A549 (cell line): ENCODE measurements around the gene MORN1. TPM values are rescaled to one million over a fixed set of nuclear protein-coding genes. Genes with fewer than 3 reads are reported as not detected.

Experiments
- ATAC-seq, 2 experiments: fragments of 200-7000 bp in 1 of 2; fragments of >200 bp in 1 of 2; cut with Nextera tagmentation in 1 of 2; cut with Tn5 transposase in 1 of 2; 3 replicates each; pipeline versions ENCODE4 v1.8.0 to v1.9.1; 2018 to 2020; ENCODE audit warnings: mild to moderate bottlenecking in 1 of 2, moderate library complexity in 1 of 2
- CTCF ChIA-PET: fragments of 300-600 bp; sonication (Branson Sonifier 250); formaldehyde crosslinking; extraction: SDS; loops from one replicate; lab custom pipeline; 2021; ENCODE audit warnings: antibody characterized with exemption, inconsistent platforms; lab: Yijun Ruan, JAX
- POLR2A ChIA-PET: fragments of 350-600 bp; formaldehyde crosslinking; extraction: SDS; loops from one replicate; lab custom pipeline; 2021; ENCODE audit warnings: antibody characterized with exemption, inconsistent platforms; lab: Yijun Ruan, JAX
- DNase-seq, 2 experiments: peaks; one replicate each; pipeline versions ENCODE4 v3.0.0 to v3.0.0-alpha.2; 2011 to 2016; ENCODE audit warnings: low read depth in 1 of 2, low spot score in 1 of 2
- FAIRE-seq: peaks from 2 replicates; lab custom pipeline; 2011; peaks lifted over from hg19 to GRCh38; lab: Jason Lieb, UNC
- H3K27ac ChIP-seq, 2 experiments: fragments of >200 bp; sonication (Bioruptor Twin); formaldehyde crosslinking; 3 replicates each; pipeline ENCODE4 v1.5.1; 2016 to 2017
- H3K4me1 ChIP-seq: fragments of >200 bp; sonication (Bioruptor Twin); formaldehyde crosslinking; 3 replicates; pipeline ENCODE4 v1.6.1; 2016
- H3K4me2 ChIP-seq: fragments of >200 bp; sonication (Bioruptor Twin); formaldehyde crosslinking; 3 replicates; pipeline ENCODE4 v1.6.1; 2016
- H3K4me3 ChIP-seq: fragments of >200 bp; sonication (Bioruptor Twin); formaldehyde crosslinking; 3 replicates; pipeline ENCODE4 v1.5.1; 2016
- H3K9me3 ChIP-seq: fragments of >200 bp; sonication (Bioruptor Twin); formaldehyde crosslinking; 3 replicates; pipeline ENCODE4 v1.6.1; 2016
- ATOH8 ChIP-seq: fragments of 250-450 bp; sonication (Bioruptor Pico); IDR thresholded peaks from 2 replicates; pipeline ENCODE4 v1.5.0; 2020; ENCODE audit warnings: low read depth, mild to moderate bottlenecking, moderate library complexity
- BHLHE40 ChIP-seq: IDR thresholded peaks from 2 replicates; pipeline ENCODE4 v1.6.1; 2012; ENCODE audit warnings: low read depth, low read length, inconsistent platforms
- CBX2 ChIP-seq: fragments of 200-600 bp; sonication (generic); IDR thresholded peaks from 2 replicates; pipeline ENCODE4 v1.6.1; 2016; ENCODE audit warnings: low read depth, mild to moderate bottlenecking, borderline replicate concordance
- CEBPB ChIP-seq, 2 experiments: fragments of >200 bp in 1 of 2; sonication (Bioruptor Twin) in 1 of 2; formaldehyde crosslinking in 1 of 2; IDR thresholded peaks; 2 replicates each; pipeline ENCODE4 v1.6.1; 2012 to 2016
- CHD4 ChIP-seq: fragments of 200-600 bp; sonication (generic); IDR thresholded peaks from 2 replicates; pipeline ENCODE4 v1.6.1; 2016; ENCODE audit warnings: antibody characterized with exemption, mild to moderate bottlenecking, borderline replicate concordance
- CTCF ChIP-seq: fragments of >200 bp; sonication (Bioruptor Twin); formaldehyde crosslinking; IDR thresholded peaks from 3 replicates; pipeline ENCODE4 v1.5.1; 2016
- EP300 ChIP-seq, 2 experiments: fragments of >200 bp; sonication (Bioruptor Twin); formaldehyde crosslinking; IDR thresholded peaks; 2 replicates in 1 of 2; 3 replicates in 1 of 2; pipeline ENCODE4 v1.6.1; 2016 to 2017
- FOSB ChIP-seq: fragments of 250-450 bp; sonication (Bioruptor Pico); IDR thresholded peaks from 2 replicates; pipeline ENCODE4 v1.5.0; 2020; ENCODE audit warnings: mild to moderate bottlenecking, moderate library complexity
- FOSL2 ChIP-seq, 2 experiments: fragments of 450-650 bp in 1 of 2; fragments of >200 bp in 1 of 2; sonication (Bioruptor Twin) in 1 of 2; formaldehyde crosslinking; IDR thresholded peaks; 2 replicates each; pipeline versions ENCODE4 v1.5.0 to v1.6.1; 2016 to 2020; ENCODE audit warnings: mild to moderate bottlenecking in 1 of 2, moderate library complexity in 1 of 2
- FOXS1 ChIP-seq: fragments of 250-450 bp; sonication (Bioruptor Pico); IDR thresholded peaks from 2 replicates; pipeline ENCODE4 v1.5.0; 2020; ENCODE audit warnings: mild to moderate bottlenecking, moderate library complexity
- HDAC2 ChIP-seq: fragments of 200-600 bp; sonication (generic); IDR thresholded peaks from 2 replicates; pipeline ENCODE4 v1.6.1; 2016
- HEYL ChIP-seq: fragments of 250-450 bp; sonication (Bioruptor Pico); IDR thresholded peaks from 2 replicates; pipeline ENCODE4 v1.8.0; 2021; ENCODE audit warnings: mild to moderate bottlenecking, moderate library complexity
- HMGXB4 ChIP-seq: fragments of 250-450 bp; sonication (Bioruptor Pico); IDR thresholded peaks from 2 replicates; pipeline ENCODE4 v1.5.0; 2021; ENCODE audit warnings: mild to moderate bottlenecking, moderate library complexity, borderline replicate concordance
- JUN ChIP-seq, 2 experiments: fragments of >200 bp; sonication (Bioruptor Twin); formaldehyde crosslinking; IDR thresholded peaks; 2 replicates in 1 of 2; 3 replicates in 1 of 2; pipeline ENCODE4 v1.6.1; 2016 to 2017
- JUNB ChIP-seq: fragments of >200 bp; sonication (Bioruptor Twin); formaldehyde crosslinking; IDR thresholded peaks from 2 replicates; pipeline ENCODE4 v1.6.1; 2016
- KDM1A ChIP-seq: fragments of 200-600 bp; sonication (generic); IDR thresholded peaks from 2 replicates; pipeline ENCODE4 v1.6.1; 2016; ENCODE audit warnings: low read depth, mild to moderate bottlenecking
- KDM5A ChIP-seq: fragments of 200-600 bp; sonication (generic); IDR thresholded peaks from 2 replicates; pipeline ENCODE4 v1.6.1; 2016; ENCODE audit warnings: antibody characterized with exemption, mild to moderate bottlenecking
- MAZ ChIP-seq: fragments of 150-350 bp; IDR thresholded peaks from 2 replicates; pipeline ENCODE4 v1.6.1; 2014; ENCODE audit warnings: antibody characterized with exemption, low read depth, low read length, borderline replicate concordance
- MYC ChIP-seq: IDR thresholded peaks from 2 replicates; pipeline ENCODE4 v1.6.1; 2012; ENCODE audit warnings: mild to moderate bottlenecking, inconsistent platforms, low read length, improper control_type of control experiment, borderline replicate concordance
- NPAS2 ChIP-seq: fragments of 250-450 bp; sonication (Bioruptor Pico); IDR thresholded peaks from 2 replicates; pipeline ENCODE4 v1.8.0; 2022; ENCODE audit warnings: mild to moderate bottlenecking, moderate library complexity, borderline replicate concordance
- NR3C1 ChIP-seq: fragments of >200 bp; sonication (Bioruptor Twin); formaldehyde crosslinking; IDR thresholded peaks from 3 replicates; pipeline ENCODE4 v1.6.1; 2017
- PHF8 ChIP-seq: fragments of 200-600 bp; sonication (generic); IDR thresholded peaks from 2 replicates; pipeline ENCODE4 v1.6.1; 2016; ENCODE audit warnings: low read depth, mild to moderate bottlenecking, antibody characterized with exemption, moderate library complexity, borderline replicate concordance
- POLR2A ChIP-seq: IDR thresholded peaks from 2 replicates; pipeline ENCODE4 v1.6.1; 2012; ENCODE audit warnings: mild to moderate bottlenecking, low read length
- RAD21 ChIP-seq, 2 experiments: fragments of >200 bp in 1 of 2; sonication (Bioruptor Twin) in 1 of 2; formaldehyde crosslinking in 1 of 2; IDR thresholded peaks in 1 of 2; conservative IDR thresholded peaks in 1 of 2; 2 replicates in 1 of 2; 3 replicates in 1 of 2; pipeline ENCODE4 v1.6.1; 2012 to 2018; ENCODE audit warnings: inconsistent platforms in 1 of 2
- RARB ChIP-seq: fragments of 250-450 bp; sonication (Bioruptor Pico); IDR thresholded peaks from 2 replicates; pipeline ENCODE4 v1.8.0; 2021; ENCODE audit warnings: mild to moderate bottlenecking, moderate library complexity
- RNF2 ChIP-seq: fragments of 200-600 bp; sonication (generic); IDR thresholded peaks from 2 replicates; pipeline ENCODE4 v1.6.1; 2016; ENCODE audit warnings: low read depth, mild to moderate bottlenecking, antibody characterized with exemption, moderate library complexity, borderline replicate concordance
- SREBF2 ChIP-seq: fragments of 450-650 bp; IDR thresholded peaks from 2 replicates; pipeline ENCODE4 v1.6.1; 2014; ENCODE audit warnings: mild to moderate bottlenecking, moderate library complexity
- TP53 ChIP-seq: fragments of 250-450 bp; sonication (Bioruptor Pico); IDR thresholded peaks from 2 replicates; pipeline ENCODE4 v1.5.0; 2021; ENCODE audit warnings: mild to moderate bottlenecking, moderate library complexity
- ZFP36 ChIP-seq: fragments of 450-650 bp; IDR thresholded peaks from 2 replicates; pipeline ENCODE4 v1.6.1; 2014; ENCODE audit warnings: borderline replicate concordance; ENCODE audit not compliant: partially characterized antibody
- ZSCAN20 ChIP-seq: fragments of 250-450 bp; sonication (Bioruptor Pico); IDR thresholded peaks from 2 replicates; pipeline ENCODE4 v1.8.0; 2022; ENCODE audit warnings: mild to moderate bottlenecking, moderate library complexity
- WGBS: methylation state at CpG from one replicate; pipeline ENCODE4 v1.1.6; 2017; ENCODE audit errors: missing lambda C conversion rate; 5-methylcytosine and 5-hydroxymethylcytosine counted together
- polyA plus RNA-seq, 4 experiments: library from polyadenylated mRNA; depleted of rRNA in 3 of 4; stranded (reverse); fragments of >200 nt; fragmentation: RNase III in 1 of 4; extraction: RNeasy Plus Mini Kit Qiagen cat#74134 plus additional on column Dnase treatment in 1 of 4; gene quantifications; 2 replicates in 3 of 4; 3 replicates in 1 of 4; pipeline ENCODE4 v1.2.3, GENCODE V29; 2011 to 2017

The MORN1 gene
- polyA plus RNA-seq, 2 of the 4 experiments (the other 2 are of a cell fraction): 6.9 to 8.9 TPM

- ChIA-PET POLR2A (no interaction called here), CTCF (interaction anchor here (1.3 kb wide), 1 partner anchor 25 kb away, joined by 3 read pairs; no protein-coding TSS in a partner anchor)
- WGBS: 57% methylated on average over 9 of the region's 10 CpGs
- Histone ChIP-seq H3K4me3 (no peak overlapping the region), H3K4me2 (no peak overlapping the region), H3K4me1 (no peaks in the 10 kb centered on the region), H3K9me3 (no peaks in the 10 kb centered on the region), H3K27ac (no peak overlapping the region)
- TF ChIP-seq EP300 (IDR thresholded peaks at IDR 0.05) (no peak), CTCF (no peak), JUNB (no peak), KDM5A (no peak), HDAC2 (no peak), PHF8 (no peak), KDM1A (no peak), NR3C1 (no peak), NPAS2 (CRISPR knock-in tag) (no peak), HEYL (CRISPR knock-in tag) (no peak), RNF2 (no peak), HMGXB4 (CRISPR knock-in tag) (no peak), SREBF2 (no peak), MYC (no peak), FOSL2 (IDR thresholded peaks at IDR 0.05) (no peak), FOSL2 (CRISPR knock-in tag; IDR thresholded peaks at IDR 0.05) (no peak), JUN (IDR thresholded peaks at IDR 0.05) (no peak), BHLHE40 (no peak), CBX2 (no peak)
- no peak for DNase-seq
- FAIRE-seq: no peak
- no peak for ATAC-seq
Observed at GRCh38 chr1:2350501-2350900, 40.9 kb downstream of the MORN1 start.

GRCh38 chr1:2349806-2350205 is 41.5 kb downstream of the MORN1 start:
- FAIRE-seq: no peak

More at GRCh38 chr1:2349806-2350205, 41.5 kb downstream of the MORN1 start:
- ChIA-PET CTCF (interaction anchor here (1.3 kb wide), 1 partner anchor 24 kb away, joined by 3 read pairs; no protein-coding TSS in a partner anchor), POLR2A (no interaction called here)
- no peaks in the 10 kb centered on the region for H3K9me3 ChIP-seq
- 68% methylated on average over 9 of the region's 9 CpGs for WGBS
- DNase-seq (no peak), ATAC-seq (no peak)
- H3K4me3 ChIP-seq: no peak overlapping the region
- TF ChIP-seq ATOH8 (no peak), MAZ (no peak), RAD21 (conservative IDR thresholded peaks at IDR 0.05 in 1 of 2, IDR thresholded peaks at IDR 0.05 in 1 of 2) (no peak), RARB (CRISPR knock-in tag) (no peak), CEBPB (IDR thresholded peaks at IDR 0.05) (no peak), HEYL (CRISPR knock-in tag) (no peak), ZFP36 (no peak), HMGXB4 (CRISPR knock-in tag) (no peak), POLR2A (no peak), FOXS1 (CRISPR knock-in tag) (no peak), KDM1A (no peak), TP53 (no peak), ZSCAN20 (CRISPR knock-in tag) (no peak), HDAC2 (no peak), FOSB (CRISPR knock-in tag) (no peak), CHD4 (no peak), NPAS2 (CRISPR knock-in tag) (no peak), PHF8 (no peak)
- H3K4me1 ChIP-seq: no peaks in the 10 kb centered on the region
- H3K27ac ChIP-seq: no peak overlapping the region
- H3K4me2 ChIP-seq: no peak overlapping the region
